Nephron (organoid): ENCODE data around the gene DLX2.
"Not testable (repeated sequence)": the region's sequence is repeated elsewhere in the genome, so short reads cannot be mapped to it uniquely, and the experiment has no call there.

Source experiments
- H3K27ac Mint-ChIP-seq, 3 experiments: 2 replicates each; pipeline ENCODE4 v1.8.0; 2020; ENCODE audit warnings: mixed read lengths in 3 of 3, mild to moderate bottlenecking in 2 of 3, moderate library complexity in 1 of 3
- H3K27me3 Mint-ChIP-seq: 2 replicates; pipeline ENCODE4 v1.8.0; 2021; ENCODE audit warnings: low read depth, mild to moderate bottlenecking, moderate library complexity, mixed read lengths
- H3K36me3 Mint-ChIP-seq: 2 replicates; pipeline ENCODE4 v1.8.0; 2020; ENCODE audit warnings: low read depth, mixed read lengths
- H3K4me1 Mint-ChIP-seq: 2 replicates; pipeline ENCODE4 v1.8.0; 2020; ENCODE audit warnings: mixed read lengths
- H3K4me3 Mint-ChIP-seq, 3 experiments: 2 replicates each; pipeline ENCODE4 v1.8.0; 2020; ENCODE audit warnings: mild to moderate bottlenecking in 3 of 3, mixed read lengths in 3 of 3, moderate library complexity in 2 of 3
- H3K9me3 Mint-ChIP-seq: 2 replicates; pipeline ENCODE4 v1.8.0; 2020; ENCODE audit warnings: mixed read lengths
- TF ChIP-seq, protein P1 (sequence below), 3 experiments: fragments of 200-600 bp; sonication (generic); IDR thresholded peaks; one replicate each; pipeline ENCODE4 v1.5.0; 2021; ENCODE audit warnings: antibody characterized with exemption in 3 of 3; ENCODE audit not compliant: unreplicated experiment in 3 of 3

Gene DLX2

GRCh38 chr2:172119089-172119488 is 16.4 kb upstream of the DLX2 start:
- Mint-ChIP-seq H3K4me1 (no peaks in the 10 kb centered on the region), H3K27ac (no peak overlapping the region), H3K36me3 (no peaks in the 10 kb centered on the region), H3K4me3 (no peak overlapping the region), H3K9me3 (no peaks in the 10 kb centered on the region), H3K27me3 (peaks cover 31% of the 10 kb centered on the region)
- TF ChIP-seq, protein P1, sequence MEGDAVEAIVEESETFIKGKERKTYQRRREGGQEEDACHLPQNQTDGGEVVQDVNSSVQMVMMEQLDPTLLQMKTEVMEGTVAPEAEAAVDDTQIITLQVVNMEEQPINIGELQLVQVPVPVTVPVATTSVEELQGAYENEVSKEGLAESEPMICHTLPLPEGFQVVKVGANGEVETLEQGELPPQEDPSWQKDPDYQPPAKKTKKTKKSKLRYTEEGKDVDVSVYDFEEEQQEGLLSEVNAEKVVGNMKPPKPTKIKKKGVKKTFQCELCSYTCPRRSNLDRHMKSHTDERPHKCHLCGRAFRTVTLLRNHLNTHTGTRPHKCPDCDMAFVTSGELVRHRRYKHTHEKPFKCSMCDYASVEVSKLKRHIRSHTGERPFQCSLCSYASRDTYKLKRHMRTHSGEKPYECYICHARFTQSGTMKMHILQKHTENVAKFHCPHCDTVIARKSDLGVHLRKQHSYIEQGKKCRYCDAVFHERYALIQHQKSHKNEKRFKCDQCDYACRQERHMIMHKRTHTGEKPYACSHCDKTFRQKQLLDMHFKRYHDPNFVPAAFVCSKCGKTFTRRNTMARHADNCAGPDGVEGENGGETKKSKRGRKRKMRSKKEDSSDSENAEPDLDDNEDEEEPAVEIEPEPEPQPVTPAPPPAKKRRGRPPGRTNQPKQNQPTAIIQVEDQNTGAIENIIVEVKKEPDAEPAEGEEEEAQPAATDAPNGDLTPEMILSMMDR (IDR thresholded peaks at IDR 0.05; ENCODE audit: unreplicated experiment in 3 of 3) = no peak

DNA sequence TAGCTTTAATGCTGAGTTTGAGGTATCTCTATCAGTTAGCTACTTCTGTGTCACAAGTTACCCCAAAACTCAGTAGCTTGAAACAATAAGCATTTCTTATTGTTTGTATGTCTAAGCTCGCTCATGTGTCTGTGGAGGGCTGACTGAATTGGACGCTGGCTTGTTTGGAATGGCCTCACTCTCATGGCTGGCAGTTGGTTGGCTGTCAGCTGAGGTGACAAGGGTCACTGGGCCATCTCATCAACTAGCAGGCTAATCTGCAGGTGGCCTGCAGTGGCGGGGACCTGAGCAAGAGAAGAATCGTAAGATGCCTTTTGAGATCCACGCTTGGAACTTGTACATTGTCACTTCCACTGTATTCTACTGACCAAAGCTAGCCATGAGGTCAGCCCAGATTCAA is 13.4 kb upstream of the DLX2 start:
- H3K4me3 Mint-ChIP-seq = no peak overlapping the region

DNA sequence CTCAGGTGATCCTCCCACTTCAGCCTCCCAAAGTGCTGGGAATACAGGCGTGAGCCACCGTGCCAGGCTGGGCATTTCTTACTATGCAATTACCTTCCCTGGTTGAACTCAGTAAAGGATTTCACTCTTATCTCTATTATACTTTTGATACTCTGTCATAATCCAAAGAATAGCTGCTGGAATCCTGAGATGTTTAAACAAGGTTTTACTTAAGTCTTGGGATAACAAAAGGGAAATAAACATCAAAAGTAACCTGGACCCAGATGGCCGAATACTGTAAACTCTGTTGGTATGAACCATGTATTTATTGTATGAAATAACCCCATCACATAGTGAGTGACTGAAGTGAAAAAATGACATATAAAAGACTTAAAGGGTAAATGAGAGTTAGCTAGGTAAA is 11.9 kb upstream of the DLX2 start:
- no peaks in the 10 kb centered on the region for H3K4me1 Mint-ChIP-seq
- no peak overlapping the region for H3K27ac Mint-ChIP-seq
- no peaks in the 10 kb centered on the region for H3K9me3 Mint-ChIP-seq
- peaks cover 42% of the 10 kb centered on the region for H3K27me3 Mint-ChIP-seq
- H3K4me3 Mint-ChIP-seq = no peak overlapping the region
- TF ChIP-seq, protein P1 (IDR thresholded peaks at IDR 0.05; ENCODE audit: unreplicated experiment in 3 of 3) = no peak
- no peaks in the 10 kb centered on the region for H3K36me3 Mint-ChIP-seq

More for the DNA sequence above, 13.4 kb upstream of the DLX2 start:
- Mint-ChIP-seq H3K36me3 (no peaks in the 10 kb centered on the region), H3K27ac (no peak overlapping the region), H3K27me3 (peaks cover 41% of the 10 kb centered on the region), H3K4me1 (no peaks in the 10 kb centered on the region), H3K9me3 (no peaks in the 10 kb centered on the region)
- TF ChIP-seq, protein P1 (IDR thresholded peaks at IDR 0.05; ENCODE audit: unreplicated experiment in 3 of 3) = no peak

GRCh38 chr2:172114176-172114575 is 11.5 kb upstream of the DLX2 start:
- not testable (repeated sequence) for H3K4me1 Mint-ChIP-seq, H3K36me3 Mint-ChIP-seq, H3K9me3 Mint-ChIP-seq, H3K27ac Mint-ChIP-seq, H3K4me3 Mint-ChIP-seq
- H3K27me3 Mint-ChIP-seq = peaks cover 42% of the 10 kb centered on the region

DNA sequence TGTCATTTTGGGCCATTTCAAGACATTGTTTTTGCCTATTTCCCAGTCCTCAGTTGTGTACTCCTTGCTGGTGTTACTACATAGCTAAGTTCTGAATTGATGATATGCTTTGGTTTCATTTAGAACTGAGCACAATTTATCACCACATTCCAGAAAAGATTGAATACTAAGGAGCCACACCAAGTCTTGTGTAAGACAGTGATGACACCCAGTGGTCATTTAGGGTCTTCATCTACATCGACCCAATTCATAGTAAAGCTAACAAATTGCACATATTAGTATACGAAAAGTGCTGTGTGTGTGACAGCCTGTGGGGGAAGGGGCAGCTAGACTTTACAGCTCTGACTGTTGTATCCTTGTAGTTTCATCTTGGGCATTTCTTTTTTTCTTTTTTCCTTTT is 10.9 kb upstream of the DLX2 start:
- peaks cover under 1% of the 10 kb centered on the region for H3K4me1 Mint-ChIP-seq
- TF ChIP-seq, protein P1 (IDR thresholded peaks at IDR 0.05; ENCODE audit: unreplicated experiment in 3 of 3) = peak; percentile 41 to 49 (median 46)

DNA sequence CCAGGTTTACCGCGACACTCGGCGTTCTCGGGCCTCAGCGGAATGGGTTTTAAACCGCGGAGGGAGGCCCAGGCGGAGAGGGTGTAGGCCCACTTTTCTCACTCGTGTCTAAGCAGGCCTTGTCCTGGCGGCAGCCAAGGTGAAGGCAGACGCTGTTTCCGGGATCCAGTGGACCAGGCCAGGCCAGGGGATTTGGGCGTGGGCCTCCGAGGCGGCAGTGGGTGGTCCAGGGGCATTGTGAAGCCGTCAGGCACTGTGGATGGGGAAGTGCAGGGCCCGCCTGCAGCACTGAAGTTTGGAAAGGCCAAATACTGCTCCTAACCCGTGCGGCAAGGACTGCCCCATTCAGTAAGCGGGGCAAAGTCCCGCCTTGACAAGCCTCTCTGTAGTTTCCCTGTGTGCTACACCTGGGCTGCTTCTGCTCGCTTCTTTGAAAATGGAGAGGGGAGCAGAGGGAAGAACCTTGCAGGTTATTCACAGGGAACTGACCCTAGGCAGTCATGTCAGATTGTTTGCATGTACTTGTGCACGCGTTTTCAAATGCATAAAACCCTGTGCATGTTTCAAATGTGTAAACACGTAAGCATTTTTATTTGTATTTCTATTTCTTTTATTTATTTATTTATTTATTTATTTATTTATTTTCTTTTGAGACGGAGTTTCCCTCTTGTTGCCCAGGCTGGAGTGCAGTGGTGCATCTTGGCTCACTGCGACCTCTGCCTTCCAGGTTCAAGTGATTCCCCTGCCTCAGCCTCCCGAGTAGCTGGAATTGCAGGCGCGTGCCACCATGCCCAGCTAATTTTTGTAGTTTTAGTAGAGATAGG is 7.5 kb upstream of the DLX2 start:
- TF ChIP-seq, protein P1 (IDR thresholded peaks at IDR 0.05; ENCODE audit: unreplicated experiment in 3 of 3) = no peak
- H3K4me3 Mint-ChIP-seq = no peak overlapping the region
- H3K9me3 Mint-ChIP-seq = no peaks in the 10 kb centered on the region

More for the DNA sequence above, 10.9 kb upstream of the DLX2 start:
- H3K4me3 Mint-ChIP-seq = no peak overlapping the region
- H3K27ac Mint-ChIP-seq = no peak overlapping the region
- no peaks in the 10 kb centered on the region for H3K9me3 Mint-ChIP-seq
- peaks cover 41% of the 10 kb centered on the region for H3K27me3 Mint-ChIP-seq
- H3K36me3 Mint-ChIP-seq = no peaks in the 10 kb centered on the region

More for the DNA sequence above, 7.5 kb upstream of the DLX2 start:
- H3K4me1 Mint-ChIP-seq = peaks cover 4% of the 10 kb centered on the region
- no peaks in the 10 kb centered on the region for H3K36me3 Mint-ChIP-seq
- H3K27me3 Mint-ChIP-seq = peaks cover 67% of the 10 kb centered on the region
- no peak overlapping the region for H3K27ac Mint-ChIP-seq
